ENCODE results near the gene KPNA3. TPM values are rescaled to one million over a fixed set of nuclear protein-coding genes. Genes with fewer than 3 reads are reported as not detected.

The KPNA3 gene
- total and polyA plus RNA-seq, 2 donors (not counting 1 experiment from before 2014, with no cell fraction given) = 37.0 to 68.3 TPM

DNA sequence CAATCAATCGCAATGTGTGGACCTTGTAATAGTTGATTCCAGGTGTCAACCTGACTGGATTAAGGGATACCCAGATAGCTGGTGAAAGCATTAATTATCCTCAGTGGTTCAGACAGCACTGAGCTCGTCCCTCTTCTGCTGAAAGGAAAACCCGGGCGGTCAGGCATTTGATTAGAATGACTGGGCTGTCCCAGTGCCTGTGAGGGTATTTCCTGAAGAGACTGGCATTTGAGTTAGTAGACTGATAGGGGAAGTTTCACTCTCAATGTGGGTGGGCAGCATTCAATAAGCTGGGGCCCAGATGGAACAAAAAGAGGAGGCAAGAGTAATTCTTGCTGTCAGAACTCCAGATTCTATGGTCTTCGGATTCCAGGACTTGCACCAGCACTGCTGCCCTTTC lies 31.9 kb downstream of the KPNA3 start:
- Histone ChIP-seq H3K79me2 (ENCODE audit: control insufficient read depth, insufficient read depth, low read length) (peaks cover 34% of the 10 kb centered on the region), H3K4me1 (ENCODE audit: control insufficient read depth, extremely low read depth, insufficient read depth, low read length) (no peaks in the 10 kb centered on the region), H3K9me3 (ENCODE audit: control insufficient read depth, insufficient read depth, low read depth, low read length) (no peaks in the 10 kb centered on the region), H4K20me1 (ENCODE audit: control insufficient read depth, extremely low read depth, insufficient read depth, low read length) (no peaks in the 10 kb centered on the region), H3K27me3 (ENCODE audit: control insufficient read depth, insufficient read depth, low read length) (no peaks in the 10 kb centered on the region), H2AFZ (ENCODE audit: low read length) (no peak overlapping the region), H3K27ac (ENCODE audit: insufficient read depth, low read length) (no peak overlapping the region), H3K36me3 (ENCODE audit: control insufficient read depth, insufficient read depth, low read length) (no peaks in the 10 kb centered on the region), H3K9ac (ENCODE audit: insufficient read depth, low read length) (no peak overlapping the region), H3K4me2 (ENCODE audit: extremely low read depth, insufficient read depth, low read length) (no peak overlapping the region), H3K4me3 (replicated peaks in 1 of 4; ENCODE audit: control extremely low read depth in 1 of 4, insufficient read depth in 1 of 4, low read depth in 3 of 4, low read length in 4 of 4) (no peak overlapping the region)
- no peak for TF ChIP-seq EZH2 (IDR thresholded peaks at IDR 0.05; ENCODE audit: low read length, missing control alignments)
- TF ChIP-seq, protein P1, sequence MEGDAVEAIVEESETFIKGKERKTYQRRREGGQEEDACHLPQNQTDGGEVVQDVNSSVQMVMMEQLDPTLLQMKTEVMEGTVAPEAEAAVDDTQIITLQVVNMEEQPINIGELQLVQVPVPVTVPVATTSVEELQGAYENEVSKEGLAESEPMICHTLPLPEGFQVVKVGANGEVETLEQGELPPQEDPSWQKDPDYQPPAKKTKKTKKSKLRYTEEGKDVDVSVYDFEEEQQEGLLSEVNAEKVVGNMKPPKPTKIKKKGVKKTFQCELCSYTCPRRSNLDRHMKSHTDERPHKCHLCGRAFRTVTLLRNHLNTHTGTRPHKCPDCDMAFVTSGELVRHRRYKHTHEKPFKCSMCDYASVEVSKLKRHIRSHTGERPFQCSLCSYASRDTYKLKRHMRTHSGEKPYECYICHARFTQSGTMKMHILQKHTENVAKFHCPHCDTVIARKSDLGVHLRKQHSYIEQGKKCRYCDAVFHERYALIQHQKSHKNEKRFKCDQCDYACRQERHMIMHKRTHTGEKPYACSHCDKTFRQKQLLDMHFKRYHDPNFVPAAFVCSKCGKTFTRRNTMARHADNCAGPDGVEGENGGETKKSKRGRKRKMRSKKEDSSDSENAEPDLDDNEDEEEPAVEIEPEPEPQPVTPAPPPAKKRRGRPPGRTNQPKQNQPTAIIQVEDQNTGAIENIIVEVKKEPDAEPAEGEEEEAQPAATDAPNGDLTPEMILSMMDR (conservative IDR thresholded peaks at IDR 0.05 in 1 of 2, IDR thresholded peaks at IDR 0.05 in 1 of 2; ENCODE audit: low read depth in 1 of 2, low read length in 2 of 2) = no peak
- DNase-seq (ENCODE audit: low read depth in 2 of 2) = no peak

DNA sequence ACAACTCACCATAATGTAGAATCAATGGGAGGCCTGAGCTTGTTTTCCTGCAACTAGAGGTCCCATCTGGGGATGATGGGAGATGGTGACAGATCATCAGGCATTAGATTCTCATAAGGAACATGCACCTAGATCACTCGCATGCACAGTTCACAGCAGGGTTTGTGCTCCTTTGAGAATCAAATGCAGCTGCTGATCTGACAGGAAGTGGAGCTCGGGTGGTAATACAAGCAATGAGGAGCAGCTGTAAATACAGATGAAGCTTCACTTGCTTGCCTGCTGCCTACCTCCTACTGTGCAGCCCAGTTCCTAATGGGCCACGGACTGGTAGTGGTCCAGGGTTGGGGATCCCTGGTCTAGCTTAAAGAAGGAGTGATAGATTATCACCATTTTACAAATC lies 33.0 kb downstream of the KPNA3 start:
- Histone ChIP-seq H3K4me1 (ENCODE audit: control insufficient read depth, extremely low read depth, insufficient read depth, low read length) (no peaks in the 10 kb centered on the region), H3K27me3 (ENCODE audit: control insufficient read depth, insufficient read depth, low read length) (no peaks in the 10 kb centered on the region), H4K20me1 (ENCODE audit: control insufficient read depth, extremely low read depth, insufficient read depth, low read length) (no peaks in the 10 kb centered on the region), H2AFZ (ENCODE audit: low read length) (no peak overlapping the region), H3K4me3 (replicated peaks in 1 of 4; ENCODE audit: control extremely low read depth in 1 of 4, insufficient read depth in 1 of 4, low read depth in 3 of 4, low read length in 4 of 4) (no peak overlapping the region), H3K9me3 (ENCODE audit: control insufficient read depth, insufficient read depth, low read depth, low read length) (no peaks in the 10 kb centered on the region), H3K4me2 (ENCODE audit: extremely low read depth, insufficient read depth, low read length) (no peak overlapping the region), H3K79me2 (ENCODE audit: control insufficient read depth, insufficient read depth, low read length) (peaks cover 39% of the 10 kb centered on the region), H3K36me3 (ENCODE audit: control insufficient read depth, insufficient read depth, low read length) (no peaks in the 10 kb centered on the region), H3K27ac (ENCODE audit: insufficient read depth, low read length) (no peak overlapping the region), H3K9ac (ENCODE audit: insufficient read depth, low read length) (no peak overlapping the region)
- no peak for DNase-seq (ENCODE audit: low read depth in 2 of 2)
- TF ChIP-seq EZH2 (IDR thresholded peaks at IDR 0.05; ENCODE audit: low read length, missing control alignments) = no peak

DNA sequence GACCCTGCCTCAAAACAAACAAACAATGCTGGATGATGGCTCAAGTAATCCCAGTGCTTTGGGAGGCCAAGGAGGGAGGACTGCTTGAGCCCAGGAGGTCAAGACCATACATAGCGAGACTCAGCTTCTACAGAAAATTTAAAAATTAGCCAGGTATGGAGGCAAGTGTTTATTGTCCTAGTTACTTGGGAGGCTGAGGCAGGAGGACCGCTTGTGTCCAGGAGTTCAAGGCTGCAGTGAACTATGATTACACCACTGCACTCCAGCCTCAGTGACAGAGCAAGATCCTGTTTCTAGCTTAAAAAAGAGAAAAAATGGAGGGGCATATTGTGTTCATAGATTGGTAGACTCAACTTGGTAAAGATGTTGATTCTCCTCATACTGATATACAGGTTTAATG lies 36.2 kb downstream of the KPNA3 start:
- Histone ChIP-seq H3K4me2 (ENCODE audit: extremely low read depth, insufficient read depth, low read length) (no peak overlapping the region), H3K27me3 (ENCODE audit: control insufficient read depth, insufficient read depth, low read length) (no peaks in the 10 kb centered on the region), H3K4me1 (ENCODE audit: control insufficient read depth, extremely low read depth, insufficient read depth, low read length) (no peaks in the 10 kb centered on the region), H3K36me3 (ENCODE audit: control insufficient read depth, insufficient read depth, low read length) (no peaks in the 10 kb centered on the region), H2AFZ (ENCODE audit: low read length) (no peak overlapping the region), H3K4me3 (replicated peaks in 1 of 4; ENCODE audit: control extremely low read depth in 1 of 4, insufficient read depth in 1 of 4, low read depth in 3 of 4, low read length in 4 of 4) (no peak overlapping the region), H3K79me2 (ENCODE audit: control insufficient read depth, insufficient read depth, low read length) (peaks cover 59% of the 10 kb centered on the region), H3K27ac (ENCODE audit: insufficient read depth, low read length) (no peak overlapping the region), H3K9ac (ENCODE audit: insufficient read depth, low read length) (no peak overlapping the region), H4K20me1 (ENCODE audit: control insufficient read depth, extremely low read depth, insufficient read depth, low read length) (no peaks in the 10 kb centered on the region), H3K9me3 (ENCODE audit: control insufficient read depth, insufficient read depth, low read depth, low read length) (no peaks in the 10 kb centered on the region)
- TF ChIP-seq, protein P1 (conservative IDR thresholded peaks at IDR 0.05 in 1 of 2, IDR thresholded peaks at IDR 0.05 in 1 of 2; ENCODE audit: low read depth in 1 of 2, low read length in 2 of 2) = no peak
- TF ChIP-seq EZH2 (IDR thresholded peaks at IDR 0.05; ENCODE audit: low read length, missing control alignments) = no peak
- no peak for DNase-seq (ENCODE audit: low read depth in 2 of 2)
